IPS DF 6.9 (cell line): ENCODE measurements around the gene TAS2R40.

Experiments used
- DNase-seq: peaks from one replicate; pipeline ENCODE4 v3.0.0-alpha.2; 2013; ENCODE audit warnings: low read depth, low spot score
- H3K27ac ChIP-seq: one replicate; pipeline ENCODE4 v1.5.1; 2013; ENCODE audit warnings: low read length, control low read depth
- H3K27me3 ChIP-seq: 2 replicates; pipeline ENCODE4 v1.6.1; 2013; ENCODE audit warnings: mild to moderate bottlenecking, low read length; ENCODE audit not compliant: control insufficient read depth, insufficient read depth
- H3K36me3 ChIP-seq: 2 replicates; pipeline ENCODE4 v1.6.1; 2013; ENCODE audit warnings: low read length; ENCODE audit not compliant: control insufficient read depth, insufficient read depth
- H3K4me1 ChIP-seq: 2 replicates; pipeline ENCODE4 v1.6.1; 2013; ENCODE audit warnings: low read length; ENCODE audit not compliant: control insufficient read depth, insufficient read depth
- H3K4me3 ChIP-seq: 2 replicates; pipeline ENCODE4 v1.5.1; 2013; ENCODE audit warnings: mild to moderate bottlenecking, low read length
- H3K9me3 ChIP-seq: 2 replicates; pipeline ENCODE4 v1.6.1; 2013; ENCODE audit warnings: low read length, inconsistent platforms; ENCODE audit not compliant: control insufficient read depth, insufficient read depth
- WGBS: extraction: QIAGEN DNeasy Blood & Tissue Kit; methylation state at CpG from one replicate; pipeline ENCODE4 v1.1.7; 2013; ENCODE audit warnings: mixed read lengths, missing lambda C conversion rate; ENCODE audit not compliant: insufficient read length, insufficient coverage; 5-methylcytosine and 5-hydroxymethylcytosine counted together

The TAS2R40 gene

DNA sequence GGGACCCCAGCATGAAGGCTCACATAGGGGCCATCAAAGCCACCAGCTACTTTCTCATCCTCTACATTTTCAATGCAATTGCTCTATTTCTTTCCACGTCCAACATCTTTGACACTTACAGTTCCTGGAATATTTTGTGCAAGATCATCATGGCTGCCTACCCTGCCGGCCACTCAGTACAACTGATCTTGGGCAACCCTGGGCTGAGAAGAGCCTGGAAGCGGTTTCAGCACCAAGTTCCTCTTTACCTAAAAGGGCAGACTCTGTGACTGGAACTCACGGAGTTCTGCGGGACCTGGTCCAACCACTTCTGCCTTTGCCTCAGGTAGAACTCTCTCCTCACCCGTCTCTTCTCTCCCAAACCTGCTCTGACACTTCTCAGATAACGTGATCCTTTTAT lies 945 bp downstream of the TAS2R40 start:
- no peaks in the 10 kb centered on the region for H3K36me3 ChIP-seq
- WGBS: no CpG with 5 or more reads among the region's 7 CpGs
- H3K27ac ChIP-seq: no peak overlapping the region
- no peaks in the 10 kb centered on the region for H3K9me3 ChIP-seq
- no peak for DNase-seq
- H3K4me1 ChIP-seq: no peaks in the 10 kb centered on the region
- no peaks in the 10 kb centered on the region for H3K27me3 ChIP-seq
- H3K4me3 ChIP-seq: no peak overlapping the region

DNA sequence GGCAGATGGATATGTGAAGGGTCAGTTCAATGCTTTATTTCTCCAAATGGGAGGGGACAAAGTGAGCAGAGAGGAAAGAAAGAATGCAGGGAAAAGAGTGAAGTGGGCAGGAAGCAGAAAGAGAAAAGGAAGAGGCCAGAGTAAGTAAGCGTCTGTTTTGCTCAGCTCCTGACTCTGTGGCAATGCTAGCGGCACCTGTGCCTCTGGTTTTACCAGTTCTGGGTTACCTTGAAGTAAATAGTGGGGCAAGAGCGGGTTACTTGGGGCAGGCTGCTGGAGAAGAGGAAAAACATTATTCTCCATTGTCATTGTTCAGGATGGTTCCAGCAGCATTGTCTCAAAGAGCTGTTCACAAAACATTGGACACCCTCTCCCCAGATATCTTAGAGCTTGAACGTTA lies 1.9 kb downstream of the TAS2R40 start:
- no peaks in the 10 kb centered on the region for H3K4me1 ChIP-seq
- H3K36me3 ChIP-seq: no peaks in the 10 kb centered on the region
- no peaks in the 10 kb centered on the region for H3K27me3 ChIP-seq
- H3K4me3 ChIP-seq: no peak overlapping the region
- no peak for DNase-seq
- WGBS: no CpG with 5 or more reads among the region's 4 CpGs
- H3K27ac ChIP-seq: no peak overlapping the region
- no peaks in the 10 kb centered on the region for H3K9me3 ChIP-seq

DNA sequence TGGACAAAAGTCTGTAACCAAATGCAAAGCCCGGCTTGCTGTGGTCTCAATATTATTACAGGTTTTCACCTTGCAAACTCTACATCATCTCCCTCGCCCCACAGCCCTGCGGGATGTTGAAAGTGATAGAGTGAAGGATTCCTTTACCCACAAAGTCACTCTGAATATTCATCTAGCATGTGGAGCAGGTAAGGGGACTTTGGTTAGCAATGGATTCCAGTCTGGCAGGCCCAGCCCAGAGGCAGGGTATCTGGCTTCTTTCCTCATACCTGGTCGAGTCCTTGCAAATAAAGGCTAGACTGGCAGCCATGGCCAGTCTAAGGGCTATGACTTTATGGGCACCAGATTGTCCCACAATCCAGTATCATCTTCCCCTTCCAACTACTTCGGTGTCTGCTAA lies 3.2 kb downstream of the TAS2R40 start:
- Histone ChIP-seq H3K4me3 (no peak overlapping the region), H3K27ac (no peak overlapping the region), H3K9me3 (no peaks in the 10 kb centered on the region), H3K36me3 (no peaks in the 10 kb centered on the region), H3K4me1 (no peaks in the 10 kb centered on the region), H3K27me3 (no peaks in the 10 kb centered on the region)
- no peak for DNase-seq
- no CpG with 5 or more reads among the region's 5 CpGs for WGBS

DNA sequence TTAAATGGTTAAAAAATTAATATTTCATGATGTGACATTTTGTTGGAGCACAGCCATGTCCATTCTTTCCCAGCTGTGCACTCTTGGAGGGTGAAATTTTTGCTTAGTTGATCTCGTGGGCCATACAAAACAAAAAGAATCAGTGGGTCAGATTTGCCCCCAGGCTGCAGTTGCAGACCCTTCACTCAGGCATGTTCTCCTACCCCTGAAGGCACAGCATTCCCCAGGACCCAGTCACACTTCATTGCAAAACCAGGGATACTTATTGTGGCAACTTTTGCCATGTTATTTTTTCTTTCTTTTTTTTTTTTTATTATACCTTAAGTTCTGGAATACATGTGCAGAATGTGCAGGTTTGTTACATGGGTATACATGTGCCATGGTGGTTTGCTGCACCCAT lies 6.0 kb downstream of the TAS2R40 start:
- Histone ChIP-seq H3K4me1 (no peaks in the 10 kb centered on the region), H3K9me3 (no peaks in the 10 kb centered on the region), H3K27me3 (no peaks in the 10 kb centered on the region), H3K36me3 (no peaks in the 10 kb centered on the region), H3K27ac (no peak overlapping the region), H3K4me3 (no peak overlapping the region)
- no CpG with 5 or more reads among the region's 1 CpG for WGBS
- no peak for DNase-seq

DNA sequence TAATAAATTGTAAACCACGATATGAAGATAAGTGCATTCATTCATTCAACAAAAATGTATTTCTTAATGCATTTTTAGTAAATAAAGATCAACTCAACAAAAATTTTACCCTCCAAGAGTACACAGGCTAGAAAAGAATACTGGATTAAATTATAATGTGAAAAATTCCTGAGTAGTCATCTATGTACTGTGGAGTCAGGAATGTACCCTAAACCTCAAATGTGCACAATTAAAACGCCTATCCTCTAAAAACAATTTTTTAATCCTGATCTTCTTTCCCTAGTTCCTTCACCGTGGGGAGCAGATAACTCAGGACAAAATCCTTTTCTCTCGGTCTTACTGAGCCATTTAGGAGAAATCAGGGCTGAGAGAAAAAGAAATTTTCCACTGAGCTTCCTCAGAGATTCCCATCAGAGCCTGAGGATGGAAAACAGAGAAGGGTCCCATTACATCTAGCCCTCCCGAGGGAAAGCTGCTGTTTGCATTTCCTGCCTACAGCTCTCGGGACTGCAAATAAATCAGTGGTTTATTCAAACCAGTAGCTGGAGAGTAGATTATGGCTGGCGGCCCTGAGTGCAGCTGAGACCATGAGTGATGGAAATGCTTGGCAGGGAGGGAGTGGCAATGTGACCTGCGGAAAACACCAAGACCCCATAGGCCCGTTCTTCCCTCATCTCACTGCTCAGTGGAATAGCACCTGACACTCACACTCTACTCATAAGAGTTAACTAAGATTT lies 7.4 kb downstream of the TAS2R40 start:
- H3K9me3 ChIP-seq: no peaks in the 10 kb centered on the region
- no peak overlapping the region for H3K27ac ChIP-seq
- H3K36me3 ChIP-seq: no peaks in the 10 kb centered on the region
- no peaks in the 10 kb centered on the region for H3K27me3 ChIP-seq
- no peaks in the 10 kb centered on the region for H3K4me1 ChIP-seq
- DNase-seq: peak; percentile 13
- no CpG with 5 or more reads among the region's 9 CpGs for WGBS
- H3K4me3 ChIP-seq: no peak overlapping the region

DNA sequence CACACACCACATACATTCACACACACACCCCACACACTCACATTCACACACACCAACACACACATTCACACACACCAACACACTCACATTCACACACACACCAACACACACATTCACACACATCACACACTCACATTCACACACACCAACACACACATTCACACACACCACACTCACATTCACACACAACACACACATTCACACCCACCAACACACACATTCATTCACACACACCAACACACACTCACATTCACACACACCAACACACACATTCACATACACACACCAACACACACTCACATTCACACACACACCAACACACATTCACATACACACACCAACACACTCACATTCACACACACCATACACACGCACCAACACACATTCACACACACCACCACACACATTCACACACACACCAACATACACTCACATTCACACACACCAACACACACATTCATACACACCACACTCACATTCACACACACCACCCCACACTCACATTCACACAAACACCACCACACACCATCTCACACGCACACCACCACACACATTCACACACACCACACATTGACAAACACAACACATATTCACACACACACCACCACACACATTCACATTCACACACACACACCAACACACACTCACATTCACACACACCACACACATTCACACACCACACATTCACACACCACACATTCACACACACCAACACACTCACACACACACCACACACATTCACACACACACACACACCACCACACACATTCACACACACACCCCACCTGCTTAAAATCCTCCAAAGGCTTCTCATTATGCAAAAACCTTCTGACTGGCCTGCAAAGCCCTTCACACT lies 9.0 kb downstream of the TAS2R40 start:
- WGBS: 100% methylated on average over 2 of the region's 2 CpGs
- DNase-seq: no peak
- H3K27ac ChIP-seq: no peak overlapping the region
- no peaks in the 10 kb centered on the region for H3K4me1 ChIP-seq
- H3K36me3 ChIP-seq: no peaks in the 10 kb centered on the region
- H3K4me3 ChIP-seq: no peak overlapping the region
- no peaks in the 10 kb centered on the region for H3K27me3 ChIP-seq
- no peaks in the 10 kb centered on the region for H3K9me3 ChIP-seq

DNA sequence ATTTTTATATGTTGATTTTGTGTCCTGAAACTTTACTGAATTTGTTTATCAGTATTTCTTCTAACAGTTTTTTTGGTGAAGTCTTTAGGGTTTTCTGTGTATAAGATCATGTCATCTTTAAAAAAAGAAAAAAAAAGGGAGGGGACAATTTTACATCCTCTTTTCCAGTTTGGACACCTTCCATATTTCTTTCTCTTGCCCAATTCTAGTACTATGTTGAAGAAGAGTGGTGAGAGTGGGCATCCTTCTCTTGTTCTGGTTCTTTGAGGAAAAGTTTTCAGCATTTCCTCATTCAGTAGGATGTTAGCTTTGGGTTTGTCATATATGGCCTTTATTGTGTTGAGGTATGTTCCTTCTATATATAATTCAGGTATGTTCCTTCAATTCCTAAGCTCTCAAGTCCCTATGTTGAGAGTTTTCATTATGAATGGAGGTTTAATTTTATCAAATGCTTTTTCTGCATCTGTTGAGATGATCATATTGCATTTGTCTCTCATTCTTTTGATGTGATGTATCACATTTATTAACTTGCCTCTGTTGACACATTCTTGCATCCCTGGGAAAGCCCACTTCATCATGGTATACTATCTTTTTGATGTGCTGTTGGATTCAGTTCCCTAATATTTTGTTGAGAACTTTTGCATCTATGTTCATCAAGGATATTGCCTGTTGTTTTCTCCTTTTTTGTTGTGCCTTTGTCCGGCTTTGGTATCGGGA lies 12.1 kb downstream of the TAS2R40 start:
- H3K9me3 ChIP-seq: no peaks in the 10 kb centered on the region
- H3K4me1 ChIP-seq: no peaks in the 10 kb centered on the region
- H3K36me3 ChIP-seq: no peaks in the 10 kb centered on the region
- no peak for DNase-seq
- H3K27ac ChIP-seq: no peak overlapping the region
- H3K4me3 ChIP-seq: no peak overlapping the region
- WGBS: no CpG with 5 or more reads among the region's 2 CpGs
- no peaks in the 10 kb centered on the region for H3K27me3 ChIP-seq

DNA sequence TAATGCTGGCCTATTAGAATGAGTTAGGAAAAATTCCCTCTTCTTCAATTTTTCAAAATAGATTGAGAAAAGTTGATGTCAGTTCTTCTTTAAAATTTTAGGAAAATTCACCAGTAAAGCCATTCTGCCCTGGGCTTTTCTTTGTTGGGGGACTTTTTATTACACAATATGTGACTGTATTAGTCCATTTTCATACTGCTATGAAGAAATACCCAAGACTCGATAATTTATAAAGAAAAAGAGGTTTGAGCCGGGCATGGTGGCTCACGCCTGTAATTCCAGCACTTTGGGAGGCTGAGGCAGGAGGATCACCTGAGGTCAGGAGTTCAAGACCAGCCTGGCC lies 12.7 kb downstream of the TAS2R40 start:
- no CpG with 5 or more reads among the region's 3 CpGs for WGBS
- no peaks in the 10 kb centered on the region for H3K36me3 ChIP-seq
- no peaks in the 10 kb centered on the region for H3K4me1 ChIP-seq
- no peaks in the 10 kb centered on the region for H3K27me3 ChIP-seq
- no peak overlapping the region for H3K27ac ChIP-seq
- DNase-seq: no peak
- H3K4me3 ChIP-seq: no peak overlapping the region
- H3K9me3 ChIP-seq: no peaks in the 10 kb centered on the region

DNA sequence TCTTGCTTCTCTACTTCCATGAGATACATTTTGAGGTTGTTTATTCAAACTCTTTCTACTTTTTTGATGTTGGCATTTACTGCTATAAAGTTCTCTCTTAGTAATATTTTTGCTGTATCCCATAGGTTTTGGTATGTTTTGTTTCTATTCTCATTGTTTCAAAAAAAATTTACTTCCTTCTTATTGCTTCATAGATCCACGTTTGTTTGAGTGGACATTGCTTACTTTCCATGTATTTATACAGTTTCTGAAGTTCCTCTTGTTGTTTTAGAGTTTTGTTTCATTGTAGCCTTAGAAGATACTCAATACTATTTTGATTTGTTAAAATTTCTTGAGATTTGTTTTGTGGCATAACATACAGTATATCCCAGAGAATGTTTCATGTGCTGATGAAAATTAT lies 13.7 kb downstream of the TAS2R40 start:
- Histone ChIP-seq H3K36me3 (no peaks in the 10 kb centered on the region), H3K27ac (no peak overlapping the region), H3K9me3 (no peaks in the 10 kb centered on the region), H3K4me3 (no peak overlapping the region), H3K27me3 (no peaks in the 10 kb centered on the region), H3K4me1 (no peaks in the 10 kb centered on the region)
- no peak for DNase-seq
- WGBS: no CpG with 5 or more reads among the region's 1 CpG

DNA sequence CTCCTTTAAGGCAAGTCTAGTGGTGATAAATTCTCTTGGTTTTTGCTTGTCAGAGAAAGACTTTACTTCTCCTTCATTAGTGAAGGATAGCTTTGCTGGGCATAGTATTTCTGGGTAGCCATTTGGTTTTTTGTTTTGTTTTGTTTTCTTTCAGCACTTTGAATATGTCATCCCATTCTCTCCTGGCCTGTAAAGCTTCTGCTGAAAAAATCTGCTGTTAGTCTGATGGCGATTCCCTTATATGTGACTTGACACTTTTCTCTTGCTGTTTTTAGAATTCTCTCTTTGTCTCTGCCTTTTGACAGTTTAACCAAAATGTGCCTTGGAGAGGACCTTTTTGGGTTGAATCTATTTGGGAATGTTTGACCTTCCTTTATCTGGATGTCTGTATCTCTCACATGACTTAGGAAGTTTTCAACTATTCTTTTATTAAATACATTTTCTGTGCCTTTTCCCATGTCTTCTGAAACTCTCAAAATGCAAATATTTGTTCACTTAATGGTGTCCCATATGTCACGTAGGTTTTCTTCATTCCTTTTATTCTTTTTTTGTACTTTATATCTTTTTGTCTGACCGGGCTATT lies 14.7 kb downstream of the TAS2R40 start:
- no peaks in the 10 kb centered on the region; the same call in 1 of the 2 replicates for H3K27me3 ChIP-seq
- H3K9me3 ChIP-seq: no peaks in the 10 kb centered on the region
- no CpG with 5 or more reads among the region's 3 CpGs for WGBS
- H3K4me3 ChIP-seq: no peak overlapping the region
- H3K27ac ChIP-seq: no peak overlapping the region
- DNase-seq: no peak
- peaks cover 2% of the 10 kb centered on the region; the same call in 1 of the 2 replicates for H3K4me1 ChIP-seq
- no peaks in the 10 kb centered on the region for H3K36me3 ChIP-seq
